ENCODE results near the gene CARM1.

- no peak for TF ChIP-seq POLR2AphosphoS5 (IDR thresholded peaks at IDR 0.05; ENCODE audit: insufficient read depth, low read depth, low read length)
- TF ChIP-seq, protein P1, sequence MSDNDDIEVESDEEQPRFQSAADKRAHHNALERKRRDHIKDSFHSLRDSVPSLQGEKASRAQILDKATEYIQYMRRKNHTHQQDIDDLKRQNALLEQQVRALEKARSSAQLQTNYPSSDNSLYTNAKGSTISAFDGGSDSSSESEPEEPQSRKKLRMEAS (IDR thresholded peaks at IDR 0.05; ENCODE audit: insufficient read depth, insufficient read length), result no peak
- no peak for TF ChIP-seq CTCF (IDR thresholded peaks at IDR 0.05; ENCODE audit: extremely low read depth in 1 of 2, insufficient read depth in 1 of 2, low read depth in 1 of 2, low read length in 2 of 2)
- no peak for TF ChIP-seq EZH2 (IDR thresholded peaks at IDR 0.05; ENCODE audit: borderline replicate concordance, low read depth, low read length, severe bottlenecking)
- no peak for TF ChIP-seq POLR2A (IDR thresholded peaks at IDR 0.05; ENCODE audit: low read depth, low read length)
- TF ChIP-seq FOS (IDR thresholded peaks at IDR 0.05; ENCODE audit: borderline replicate concordance, insufficient read depth, low read length), result no peak
- no peak for TF ChIP-seq MYC (IDR thresholded peaks at IDR 0.05; ENCODE audit: low read depth, low read length)
- no peak for TF ChIP-seq JUN (IDR thresholded peaks at IDR 0.05; ENCODE audit: borderline replicate concordance, insufficient read depth, insufficient read length, low read depth)
Measured at GRCh38 chr19:10924597-10924996, 53.2 kb downstream of the CARM1 start.
